ENCODE data around the gene ZNF853. TPM values are rescaled to one million over a fixed set of nuclear protein-coding genes. Genes with fewer than 3 reads are reported as not detected.
A peak's percentile ranks its signal among the peaks of the same experiment; 100 is the strongest.

Gene ZNF853
- total RNA-seq, 1 experiment from 2014 or later = 1.0 TPM

GRCh38 chr7:6612819-6613218, 2.6 kb upstream of the ZNF853 start:
- Histone ChIP-seq H3K4me1 (ENCODE audit: insufficient read depth, low read length) (no peaks in the 10 kb centered on the region), H3K9ac (ENCODE audit: low read length) (no peak overlapping the region), H3K27ac (ENCODE audit: low read length) (no peak overlapping the region), H3K9me3 (ENCODE audit: low read length) (no peaks in the 10 kb centered on the region), H3K4me3 (ENCODE audit: low read length) (no peak overlapping the region), H3K79me2 (ENCODE audit: low read length) (no peaks in the 10 kb centered on the region), H3K4me2 (ENCODE audit: low read length) (no peak overlapping the region), H3K9me2 (replicated peaks; ENCODE audit: low read length) (no peaks in the 10 kb centered on the region), H3F3A (ENCODE audit: low read length, unreplicated experiment) (no peaks in the 10 kb centered on the region), H3K36me3 (ENCODE audit: low read depth, low read length) (no peaks in the 10 kb centered on the region), H4K20me1 (ENCODE audit: low read length) (no peaks in the 10 kb centered on the region), H2AFZ (ENCODE audit: low read length) (no peak overlapping the region), H3K27me3 (ENCODE audit: low read length) (no peaks in the 10 kb centered on the region)
- DNase-seq (no peak), ATAC-seq (no peak)
- ChIA-PET POLR2A (ENCODE audit: unreplicated experiment) (no interaction called here), CTCF (no interaction called here)
- intact Hi-C loops (cut with micrococcal nuclease) = no loop called here
- TF ChIP-seq EZH2 (IDR thresholded peaks at IDR 0.05; ENCODE audit: low read length, unreplicated experiment) = no peak
- TF ChIP-seq, protein P1, sequence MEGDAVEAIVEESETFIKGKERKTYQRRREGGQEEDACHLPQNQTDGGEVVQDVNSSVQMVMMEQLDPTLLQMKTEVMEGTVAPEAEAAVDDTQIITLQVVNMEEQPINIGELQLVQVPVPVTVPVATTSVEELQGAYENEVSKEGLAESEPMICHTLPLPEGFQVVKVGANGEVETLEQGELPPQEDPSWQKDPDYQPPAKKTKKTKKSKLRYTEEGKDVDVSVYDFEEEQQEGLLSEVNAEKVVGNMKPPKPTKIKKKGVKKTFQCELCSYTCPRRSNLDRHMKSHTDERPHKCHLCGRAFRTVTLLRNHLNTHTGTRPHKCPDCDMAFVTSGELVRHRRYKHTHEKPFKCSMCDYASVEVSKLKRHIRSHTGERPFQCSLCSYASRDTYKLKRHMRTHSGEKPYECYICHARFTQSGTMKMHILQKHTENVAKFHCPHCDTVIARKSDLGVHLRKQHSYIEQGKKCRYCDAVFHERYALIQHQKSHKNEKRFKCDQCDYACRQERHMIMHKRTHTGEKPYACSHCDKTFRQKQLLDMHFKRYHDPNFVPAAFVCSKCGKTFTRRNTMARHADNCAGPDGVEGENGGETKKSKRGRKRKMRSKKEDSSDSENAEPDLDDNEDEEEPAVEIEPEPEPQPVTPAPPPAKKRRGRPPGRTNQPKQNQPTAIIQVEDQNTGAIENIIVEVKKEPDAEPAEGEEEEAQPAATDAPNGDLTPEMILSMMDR (conservative IDR thresholded peaks at IDR 0.05; ENCODE audit: low read depth, low read length) = no peak
- TF ChIP-seq EZH2phosphoT487 (IDR thresholded peaks at IDR 0.05; ENCODE audit: borderline replicate concordance, low read length) = no peak
- BruUV-seq (replicated peaks) = no TSS peak

DNA sequence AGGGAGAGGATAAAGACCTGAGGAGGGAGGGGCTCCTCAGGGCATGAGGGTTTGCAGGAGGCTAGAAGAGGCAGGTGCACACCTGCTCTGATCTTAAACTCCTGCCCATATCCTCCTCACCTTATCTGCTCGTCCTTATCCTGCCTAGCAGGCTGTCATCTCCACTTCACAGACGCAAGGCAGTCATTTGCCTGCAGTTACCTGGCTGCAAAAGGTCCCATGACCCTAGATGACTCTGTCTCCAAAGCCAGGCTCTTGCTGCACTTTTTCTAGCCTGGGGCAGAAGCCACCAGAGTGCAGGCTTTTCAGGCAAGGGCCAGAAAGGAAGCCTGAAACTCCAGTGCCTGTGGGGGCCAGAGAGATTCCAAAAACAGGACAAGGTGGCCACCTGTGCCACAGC, 1.7 kb upstream of the ZNF853 start:
- no TSS peak for BruUV-seq (replicated peaks)
- ATAC-seq (no peak), DNase-seq (no peak)
- Histone ChIP-seq H3F3A (ENCODE audit: low read length, unreplicated experiment) (no peaks in the 10 kb centered on the region), H3K27me3 (ENCODE audit: low read length) (no peaks in the 10 kb centered on the region), H3K9me3 (ENCODE audit: low read length) (no peaks in the 10 kb centered on the region), H2AFZ (ENCODE audit: low read length) (no peak overlapping the region), H3K4me1 (ENCODE audit: insufficient read depth, low read length) (no peaks in the 10 kb centered on the region), H3K9me2 (replicated peaks; ENCODE audit: low read length) (no peaks in the 10 kb centered on the region), H3K9ac (ENCODE audit: low read length) (no peak overlapping the region), H3K36me3 (ENCODE audit: low read depth, low read length) (no peaks in the 10 kb centered on the region), H3K4me3 (ENCODE audit: low read length) (no peak overlapping the region), H4K20me1 (ENCODE audit: low read length) (no peaks in the 10 kb centered on the region), H3K4me2 (ENCODE audit: low read length) (no peak overlapping the region), H3K27ac (ENCODE audit: low read length) (no peak overlapping the region), H3K79me2 (ENCODE audit: low read length) (no peaks in the 10 kb centered on the region)
- POLR2A ChIA-PET (ENCODE audit: unreplicated experiment) = no interaction called here
- intact Hi-C loops (cut with micrococcal nuclease) = no loop called here
- no peak for TF ChIP-seq EZH2phosphoT487 (IDR thresholded peaks at IDR 0.05; ENCODE audit: borderline replicate concordance, low read length)
- CTCF ChIA-PET = no interaction called here

DNA sequence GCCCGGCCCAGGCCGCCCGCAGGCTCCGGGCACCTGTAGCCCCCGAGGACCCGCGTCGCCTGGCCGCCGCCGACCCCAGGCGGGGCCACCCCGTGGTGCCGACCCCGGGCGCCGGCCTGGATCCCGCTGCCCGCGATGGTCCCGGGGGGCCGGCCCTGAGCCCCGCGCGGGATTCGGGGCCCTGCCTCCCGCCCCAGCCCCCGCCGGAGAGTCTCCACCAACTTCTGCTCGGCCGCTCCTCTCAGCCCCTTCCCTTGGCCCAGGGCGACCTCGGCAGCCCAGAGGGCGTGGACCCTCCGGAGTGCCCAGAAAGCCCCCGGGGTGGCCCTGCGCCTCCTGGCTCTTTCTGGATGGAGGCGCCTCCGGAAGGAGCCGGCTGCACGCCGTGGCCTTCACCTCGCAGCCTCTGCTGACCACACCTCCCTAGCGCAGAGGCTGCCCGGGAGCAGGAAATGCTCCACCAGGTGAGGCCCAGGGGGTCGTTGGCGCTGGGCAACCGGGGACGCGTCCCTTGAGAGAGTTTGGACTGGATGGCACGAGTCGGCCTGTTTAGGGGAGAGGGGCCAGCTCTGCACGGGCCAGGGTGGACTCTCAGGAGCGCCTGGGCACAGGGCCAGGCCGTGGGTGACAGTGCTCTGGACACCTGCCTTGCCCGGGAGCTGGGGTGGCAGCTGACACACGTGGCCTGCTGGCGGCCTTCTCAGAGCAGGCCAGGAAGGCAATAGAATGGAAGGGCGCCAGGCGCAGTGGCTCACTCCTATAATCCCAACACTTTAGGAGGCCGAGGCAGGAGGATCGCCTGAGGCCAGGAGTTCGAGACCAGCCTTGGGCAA, 529 bp downstream of the ZNF853 start:
- BruUV-seq (replicated peaks) = no TSS peak
- Histone ChIP-seq H3K27me3 (ENCODE audit: low read length) (no peaks in the 10 kb centered on the region), H3K4me3 (ENCODE audit: low read length) (peak overlapping the region; percentile 65), H3K36me3 (ENCODE audit: low read depth, low read length) (no peaks in the 10 kb centered on the region), H3K9me3 (ENCODE audit: low read length) (no peaks in the 10 kb centered on the region), H3K4me2 (ENCODE audit: low read length) (peak overlapping the region; percentile 82), H3K9ac (ENCODE audit: low read length) (no peak overlapping the region), H3K4me1 (ENCODE audit: insufficient read depth, low read length) (no peaks in the 10 kb centered on the region), H3K27ac (ENCODE audit: low read length) (no peak overlapping the region), H3K9me2 (replicated peaks; ENCODE audit: low read length) (no peaks in the 10 kb centered on the region), H4K20me1 (ENCODE audit: low read length) (no peaks in the 10 kb centered on the region), H3F3A (ENCODE audit: low read length, unreplicated experiment) (no peaks in the 10 kb centered on the region), H3K79me2 (ENCODE audit: low read length) (no peaks in the 10 kb centered on the region), H2AFZ (ENCODE audit: low read length) (peak overlapping the region; percentile 84)
- DNase-seq (peak; percentile 15), ATAC-seq (peak; percentile 65)
- ChIA-PET POLR2A (ENCODE audit: unreplicated experiment) (no interaction called here), CTCF (no interaction called here)
- TF ChIP-seq EZH2 (IDR thresholded peaks at IDR 0.05; ENCODE audit: low read length, unreplicated experiment) (no peak), EZH2phosphoT487 (IDR thresholded peaks at IDR 0.05; ENCODE audit: borderline replicate concordance, low read length) (no peak)
- TF ChIP-seq, protein P1 (conservative IDR thresholded peaks at IDR 0.05; ENCODE audit: low read depth, low read length) = no peak
- intact Hi-C loops (cut with micrococcal nuclease) = no loop called here
